Muscle layer of duodenum (tissue), 2 donors: ENCODE data around the gene PROCA1.
"Not testable (repeated sequence)": the region's sequence is repeated elsewhere in the genome, so short reads cannot be mapped to it uniquely, and the experiment has no call there.

Experiments
- H3K27ac ChIP-seq: one replicate; pipeline ENCODE4 v1.7.0; 2013; ENCODE audit warnings: mild to moderate bottlenecking, low read length
- H3K27me3 ChIP-seq: one replicate; pipeline ENCODE4 v1.7.0; 2013; ENCODE audit warnings: low read depth, mild to moderate bottlenecking, control low read depth, low read length
- H3K36me3 ChIP-seq, 2 donors: one replicate each; pipeline ENCODE4 v1.7.0; 2013; ENCODE audit warnings: low read length in 2 of 2, control low read depth in 1 of 2, mild to moderate bottlenecking in 1 of 2; ENCODE audit not compliant: insufficient read depth in 2 of 2, control insufficient read depth in 1 of 2
- H3K4me1 ChIP-seq, 2 donors: one replicate each; pipeline ENCODE4 v1.7.0; 2013; ENCODE audit warnings: low read length in 2 of 2, mild to moderate bottlenecking in 2 of 2, control low read depth in 1 of 2, moderate library complexity in 1 of 2; ENCODE audit not compliant: insufficient read depth in 2 of 2, control insufficient read depth in 1 of 2
- H3K4me3 ChIP-seq, 2 donors: one replicate each; pipeline ENCODE4 v1.7.0; 2013; ENCODE audit warnings: low read length in 2 of 2, low read depth in 1 of 2, mild to moderate bottlenecking in 1 of 2
- H3K9me3 ChIP-seq, 2 donors: one replicate each; pipeline ENCODE4 v1.7.0; 2013; ENCODE audit warnings: low read length in 2 of 2, control low read depth in 1 of 2, mild to moderate bottlenecking in 1 of 2; ENCODE audit not compliant: control insufficient read depth in 1 of 2
- donor health status: healthy.

The PROCA1 gene

GRCh38 chr17:28722417-28723158 is 10.9 kb upstream of the PROCA1 start:
- peaks cover 15 to 56% of the 10 kb centered on the region in 2 donors for H3K4me1 ChIP-seq
- peaks cover 31 to 32% of the 10 kb centered on the region in 2 donors for H3K36me3 ChIP-seq
- no peaks in the 10 kb centered on the region for H3K9me3 ChIP-seq
- H3K4me3 ChIP-seq = no peak overlapping the region
- H3K27ac ChIP-seq = no peak overlapping the region
- no peaks in the 10 kb centered on the region for H3K27me3 ChIP-seq

- peaks cover 18 to 55% of the 10 kb centered on the region in 2 donors for H3K4me1 ChIP-seq
- peak overlapping the region; percentile 78 to 80 for H3K4me3 ChIP-seq
- H3K27me3 ChIP-seq, H3K9me3 ChIP-seq: not testable (repeated sequence)
- H3K36me3 ChIP-seq = peaks cover 31 to 32% of the 10 kb centered on the region in 2 donors
- peak overlapping the region; percentile 70 for H3K27ac ChIP-seq
These were observed 9.3 kb upstream of the PROCA1 start for GRCh38 chr17:28720997-28721329.

GRCh38 chr17:28720247-28720996 is 8.7 kb upstream of the PROCA1 start:
- Histone ChIP-seq H3K9me3 (no peaks in the 10 kb centered on the region), H3K4me3 (peak overlapping the region; percentile 78 to 80), H3K27ac (peak overlapping the region; percentile 70), H3K4me1 (peaks cover 18 to 54% of the 10 kb centered on the region in 2 donors), H3K36me3 (peaks cover 31 to 32% of the 10 kb centered on the region in 2 donors), H3K27me3 (no peaks in the 10 kb centered on the region)

GRCh38 chr17:28719021-28719433 is 7.3 kb upstream of the PROCA1 start:
- Histone ChIP-seq H3K9me3 (no peaks in the 10 kb centered on the region), H3K4me3 (peak overlapping the region; percentile 78 to 80), H3K4me1 (peaks cover 18 to 48% of the 10 kb centered on the region in 2 donors), H3K27ac (peak overlapping the region; percentile 70), H3K36me3 (peaks cover 22 to 33% of the 10 kb centered on the region in 2 donors), H3K27me3 (no peaks in the 10 kb centered on the region)

GRCh38 chr17:28718333-28719020 is 6.8 kb upstream of the PROCA1 start:
- H3K27me3 ChIP-seq = no peaks in the 10 kb centered on the region
- peaks cover 18 to 33% of the 10 kb centered on the region in 2 donors for H3K36me3 ChIP-seq
- H3K9me3 ChIP-seq = no peaks in the 10 kb centered on the region
- H3K4me3 ChIP-seq = peak overlapping the region; percentile 44 to 71
- peaks cover 18 to 48% of the 10 kb centered on the region in 2 donors for H3K4me1 ChIP-seq
- peak overlapping the region; percentile 36 for H3K27ac ChIP-seq

- peak within 1 kb of the TSS; percentile 72 for H3K27ac ChIP-seq
- no peaks in the 10 kb centered on the region for H3K27me3 ChIP-seq
- no peaks in the 10 kb centered on the region for H3K9me3 ChIP-seq
- peak within 1 kb of the TSS; percentile 70 to 71 for H3K4me3 ChIP-seq
- peaks cover 11 to 26% of the 10 kb centered on the region in 2 donors for H3K36me3 ChIP-seq
- peaks cover 17 to 48% of the 10 kb centered on the region in 2 donors for H3K4me1 ChIP-seq
These were observed 6.1 kb upstream of the PROCA1 start, which contains the start of gene RAB34 for GRCh38 chr17:28717578-28718332. Gene RAB34, minus strand, starts transcription at chr17:28717868. Its CDS starts 602 bp downstream, at chr17:28717266.

- Histone ChIP-seq H3K4me3 (peak overlapping the region; percentile 70 to 71), H3K36me3 (peaks cover 5 to 18% of the 10 kb centered on the region in 2 donors), H3K27me3 (no peaks in the 10 kb centered on the region), H3K27ac (peak overlapping the region; percentile 72), H3K4me1 (peaks cover 14 to 48% of the 10 kb centered on the region in 2 donors), H3K9me3 (no peaks in the 10 kb centered on the region)
These were observed 5.3 kb upstream of the PROCA1 start for GRCh38 chr17:28716740-28717577.

- no peaks in the 10 kb centered on the region for H3K9me3 ChIP-seq
- no peak overlapping the region for H3K27ac ChIP-seq
- peaks cover 0 to 18% of the 10 kb centered on the region in 2 donors for H3K36me3 ChIP-seq
- H3K4me3 ChIP-seq = no peak overlapping the region
- no peaks in the 10 kb centered on the region for H3K27me3 ChIP-seq
- H3K4me1 ChIP-seq = peaks cover 9 to 40% of the 10 kb centered on the region in 2 donors
These were observed 3.5 kb upstream of the PROCA1 start for GRCh38 chr17:28715217-28715616.

GRCh38 chr17:28714281-28714680 is 2.6 kb upstream of the PROCA1 start:
- Histone ChIP-seq H3K27ac (no peak overlapping the region), H3K27me3 (no peaks in the 10 kb centered on the region), H3K4me1 (peaks cover 9 to 46% of the 10 kb centered on the region in 2 donors), H3K4me3 (no peak overlapping the region), H3K9me3 (no peaks in the 10 kb centered on the region), H3K36me3 (peaks cover 0 to 18% of the 10 kb centered on the region in 2 donors)
